Dendritic cell treated with granulocyte-macrophage colony-stimulating factor and Interleukin-4, amounts not matched to agents 40 ng/mL and 50 ng/mL, for 4 days (primary cell): Measurements from ENCODE around the gene OXGR1.
A peak's percentile ranks its signal among the peaks of the same experiment; 100 is the strongest.
"Not testable (repeated sequence)": the region's sequence is repeated elsewhere in the genome, so short reads cannot be mapped to it uniquely, and the experiment has no call there.

Source experiments
- H3K27ac Mint-ChIP-seq: one replicate; pipeline ENCODE4 v1.8.0; 2022; ENCODE audit warnings: mild to moderate bottlenecking, mixed read lengths
- H3K27me3 Mint-ChIP-seq: one replicate; pipeline ENCODE4 v1.8.0; 2022; ENCODE audit warnings: mild to moderate bottlenecking, mixed read lengths
- H3K36me3 Mint-ChIP-seq: one replicate; pipeline ENCODE4 v1.8.0; 2022; ENCODE audit warnings: low read depth, mixed read lengths
- H3K4me1 Mint-ChIP-seq: one replicate; pipeline ENCODE4 v1.8.0; 2022; ENCODE audit warnings: low read depth, mixed read lengths
- H3K4me3 Mint-ChIP-seq: one replicate; pipeline ENCODE4 v1.8.0; 2022; ENCODE audit warnings: mild to moderate bottlenecking, moderate library complexity, mixed read lengths
- H3K9me3 Mint-ChIP-seq: one replicate; pipeline ENCODE4 v1.8.0; 2022; ENCODE audit warnings: mixed read lengths
- intact Hi-C: fragments of 100-400 bp; cut with micrococcal nuclease; formaldehyde crosslinking; loops from one replicate; pipeline ENCODE4 v1.15.0; 2022

The OXGR1 gene

DNA sequence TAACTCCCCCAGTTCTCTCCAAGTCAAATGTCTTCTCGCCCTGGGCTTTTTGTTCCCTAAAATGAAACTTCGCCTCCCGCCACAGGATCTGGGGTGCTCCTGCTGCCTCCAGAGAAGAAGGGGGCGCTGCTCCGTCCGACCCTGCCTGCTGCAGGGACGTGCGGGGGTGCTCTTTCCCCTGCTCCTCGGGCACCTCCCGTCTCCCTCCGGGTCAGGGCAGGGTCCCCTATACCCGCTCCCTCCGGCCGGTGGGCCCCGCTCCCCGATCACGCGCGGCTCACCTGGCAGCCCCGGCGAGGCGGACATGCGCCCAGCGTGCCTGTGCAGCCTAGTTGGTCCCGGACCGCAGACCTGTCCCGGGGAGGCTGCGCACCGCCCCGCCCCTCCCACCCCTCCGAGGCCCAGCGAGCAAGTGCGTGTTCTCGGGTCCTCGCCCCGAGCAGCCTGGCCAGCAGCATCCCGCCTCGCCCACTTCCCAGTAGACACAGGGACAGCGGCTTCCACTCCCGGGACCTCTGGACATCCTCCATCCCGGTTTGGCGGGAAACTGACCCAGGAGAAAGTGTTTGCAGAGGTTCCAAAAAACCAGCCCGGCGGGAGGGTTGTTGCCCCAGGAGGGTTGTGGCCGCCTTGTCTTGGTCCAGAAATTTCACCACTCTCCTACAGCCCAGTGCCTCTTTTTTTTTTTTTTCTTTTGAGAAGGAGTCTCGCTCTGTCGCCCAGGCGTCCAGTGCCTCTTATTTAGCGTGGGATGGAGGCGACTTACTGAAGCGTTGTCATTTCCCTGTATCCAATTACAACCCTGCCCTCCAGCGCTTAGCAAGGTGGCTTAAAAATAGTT lies at the start of gene OXGR1:
Gene OXGR1, minus strand, starts transcription at position 460 of the 841 bp plus-strand sequence. CDS start 6,717 bp downstream, outside the sequence.
- Mint-ChIP-seq H3K36me3 (no peaks in the 10 kb centered on the region), H3K4me3 (peak within 1 kb of the TSS; percentile 76), H3K27me3 (peaks cover 41% of the 10 kb centered on the region), H3K9me3 (peaks cover 8% of the 10 kb centered on the region), H3K27ac (no peak within 1 kb of the TSS), H3K4me1 (peaks cover 38% of the 10 kb centered on the region)
- intact Hi-C loops, result no loop called here

DNA sequence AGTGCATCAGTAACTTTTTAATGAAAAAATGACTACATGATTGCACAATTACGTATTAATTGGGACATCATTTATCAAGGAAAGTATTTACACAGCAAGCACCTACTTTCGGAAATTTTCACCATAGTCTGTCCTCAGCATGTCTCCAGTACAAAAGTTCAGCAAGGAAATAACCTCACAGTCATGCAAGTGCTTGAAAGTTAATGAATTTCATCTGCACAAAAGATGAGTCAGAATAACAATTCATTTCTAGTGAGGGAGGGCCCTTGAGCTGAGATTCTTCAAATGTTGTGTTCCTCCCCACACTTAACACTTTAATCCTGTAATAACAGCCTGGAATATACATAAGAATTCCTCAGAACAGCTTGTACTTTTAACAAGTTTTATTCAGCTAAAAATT lies 49.0 kb upstream of the OXGR1 start:
- H3K27ac Mint-ChIP-seq, result no peak overlapping the region
- H3K9me3 Mint-ChIP-seq, result no peaks in the 10 kb centered on the region
- intact Hi-C loops, result no loop called here
- H3K27me3 Mint-ChIP-seq, result peaks cover 8% of the 10 kb centered on the region
- H3K4me3 Mint-ChIP-seq, result no peak overlapping the region
- H3K36me3 Mint-ChIP-seq, result no peaks in the 10 kb centered on the region
- peaks cover 6% of the 10 kb centered on the region for H3K4me1 Mint-ChIP-seq

GRCh38 chr13:97030705-97031452 lies 36.6 kb upstream of the OXGR1 start:
- no peaks in the 10 kb centered on the region for H3K36me3 Mint-ChIP-seq

GRCh38 chr13:97028441-97029299 lies 34.4 kb upstream of the OXGR1 start:
- Mint-ChIP-seq H3K9me3 (no peaks in the 10 kb centered on the region), H3K27me3 (peaks cover 15% of the 10 kb centered on the region), H3K36me3 (no peaks in the 10 kb centered on the region), H3K4me3 (no peak overlapping the region), H3K4me1 (peaks cover 9% of the 10 kb centered on the region), H3K27ac (no peak overlapping the region)
- intact Hi-C loops, result loop anchor here (1.0 to 10.0 kb wide), 2 partner anchors 10 to 1004 kb away; no protein-coding TSS in a partner anchor

More at GRCh38 chr13:97030705-97031452, 36.6 kb upstream of the OXGR1 start:
- Mint-ChIP-seq H3K4me3 (no peak overlapping the region), H3K4me1 (peaks cover 9% of the 10 kb centered on the region), H3K27me3 (peaks cover 11% of the 10 kb centered on the region), H3K9me3 (peaks cover 8% of the 10 kb centered on the region), H3K27ac (no peak overlapping the region)
- intact Hi-C loops, result loop anchor here (10.0 kb wide), 1 partner anchor 206 kb away; no protein-coding TSS in a partner anchor

DNA sequence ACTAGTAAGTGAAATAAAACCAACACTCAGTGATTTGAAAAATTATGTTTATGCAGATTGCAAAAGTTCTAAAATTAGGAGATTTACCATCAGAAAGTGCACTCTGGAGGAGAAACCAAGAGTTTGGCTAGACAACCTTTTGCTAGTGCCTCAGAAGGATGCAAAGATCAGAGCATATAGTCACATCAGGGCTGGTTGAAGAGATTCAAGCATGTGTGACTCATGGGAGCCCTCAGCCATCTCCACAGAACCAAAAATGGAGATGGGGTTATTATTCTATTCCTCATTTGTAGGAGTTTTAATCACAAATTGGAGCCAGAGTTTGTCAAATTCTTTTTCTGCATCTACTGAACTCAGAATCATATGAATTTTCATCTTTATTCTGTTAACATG lies 32.9 kb upstream of the OXGR1 start:
- Mint-ChIP-seq H3K4me1 (peaks cover 9% of the 10 kb centered on the region), H3K27me3 (peaks cover 21% of the 10 kb centered on the region), H3K9me3 (no peaks in the 10 kb centered on the region), H3K4me3 (no peak overlapping the region), H3K36me3 (no peaks in the 10 kb centered on the region), H3K27ac (no peak overlapping the region)
- intact Hi-C loops, result loop anchor here (10.0 kb wide), 1 partner anchor 1002 kb away; no protein-coding TSS in a partner anchor

- no peak overlapping the region for H3K4me3 Mint-ChIP-seq
- H3K36me3 Mint-ChIP-seq, result no peaks in the 10 kb centered on the region
- H3K9me3 Mint-ChIP-seq, result no peaks in the 10 kb centered on the region
- no peak overlapping the region for H3K27ac Mint-ChIP-seq
- peaks cover 21% of the 10 kb centered on the region for H3K27me3 Mint-ChIP-seq
- peaks cover 9% of the 10 kb centered on the region for H3K4me1 Mint-ChIP-seq
- intact Hi-C loops, result loop anchor here (10.0 kb wide), 1 partner anchor 1002 kb away; no protein-coding TSS in a partner anchor
Measured at GRCh38 chr13:97026531-97027161, 32.4 kb upstream of the OXGR1 start.

- H3K4me3 Mint-ChIP-seq, result not testable (repeated sequence)
Measured at GRCh38 chr13:97023812-97024211, 29.5 kb upstream of the OXGR1 start.

DNA sequence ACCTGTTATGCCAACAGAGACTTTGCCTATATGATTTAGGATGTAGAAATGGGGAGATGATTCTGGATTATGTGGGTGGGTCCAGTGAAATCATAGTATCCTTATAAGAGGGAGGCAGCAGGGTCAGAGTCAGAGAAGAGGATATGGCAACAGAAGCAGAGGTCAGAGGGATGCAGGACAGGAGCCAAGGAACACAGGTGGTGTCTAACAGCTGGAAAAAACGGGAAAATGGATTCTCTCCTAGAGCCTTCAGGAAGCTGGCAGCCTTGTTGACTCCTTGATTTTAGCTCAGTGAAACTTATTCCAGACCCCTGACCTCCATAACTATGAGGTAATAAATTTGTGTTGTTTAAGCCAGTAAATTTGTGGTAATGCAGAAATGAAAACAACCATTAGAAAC lies 28.8 kb upstream of the OXGR1 start:
- intact Hi-C loops, result loop anchor here (10.0 kb wide), 1 partner anchor 998 kb away; no protein-coding TSS in a partner anchor
- Mint-ChIP-seq H3K27ac (peak overlapping the region; percentile 50), H3K9me3 (no peaks in the 10 kb centered on the region), H3K4me3 (no peak overlapping the region), H3K4me1 (peaks cover 5% of the 10 kb centered on the region), H3K36me3 (no peaks in the 10 kb centered on the region), H3K27me3 (peaks cover 39% of the 10 kb centered on the region)

More at GRCh38 chr13:97023812-97024211, 29.5 kb upstream of the OXGR1 start:
- H3K27me3 Mint-ChIP-seq, result peaks cover 35% of the 10 kb centered on the region
- H3K9me3 Mint-ChIP-seq, H3K36me3 Mint-ChIP-seq, H3K4me1 Mint-ChIP-seq, H3K27ac Mint-ChIP-seq: not testable (repeated sequence)
- intact Hi-C loops, result loop anchor here (10.0 kb wide), 1 partner anchor 999 kb away; no protein-coding TSS in a partner anchor

- no peaks in the 10 kb centered on the region for H3K36me3 Mint-ChIP-seq
- no peaks in the 10 kb centered on the region for H3K4me1 Mint-ChIP-seq
- no peak overlapping the region for H3K27ac Mint-ChIP-seq
- intact Hi-C loops, result loop anchor here (10.0 kb wide), 1 partner anchor 996 kb away; no protein-coding TSS in a partner anchor
- peaks cover 41% of the 10 kb centered on the region for H3K27me3 Mint-ChIP-seq
- H3K9me3 Mint-ChIP-seq, result no peaks in the 10 kb centered on the region
- no peak overlapping the region for H3K4me3 Mint-ChIP-seq
Measured at GRCh38 chr13:97021241-97021640, 27.0 kb upstream of the OXGR1 start.

DNA sequence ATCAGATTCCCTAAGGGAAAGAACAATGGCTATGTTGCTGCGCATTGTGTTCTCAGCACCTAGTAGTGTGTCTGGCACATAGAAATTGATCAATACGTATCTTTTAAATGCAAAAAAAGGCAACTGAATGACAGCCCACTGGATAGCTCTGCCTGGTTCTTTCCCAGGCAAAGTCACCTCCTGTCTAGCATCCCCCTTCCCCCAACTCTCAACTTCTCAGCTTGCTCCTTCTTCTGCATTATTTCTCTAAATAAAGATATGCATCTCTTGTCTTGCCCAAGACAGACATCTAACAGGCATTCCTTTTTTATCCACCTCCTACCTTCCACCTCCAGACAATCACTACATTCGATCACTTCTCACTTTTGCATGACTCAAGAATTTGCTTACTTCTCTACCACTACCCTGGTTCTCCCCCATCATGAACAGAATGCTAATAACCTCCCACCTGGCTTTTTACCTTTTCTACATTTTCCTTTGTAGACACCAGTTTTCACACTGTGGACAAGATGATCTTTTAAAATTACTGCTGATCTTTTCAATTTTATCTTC lies 26.5 kb upstream of the OXGR1 start:
- Mint-ChIP-seq H3K27me3 (peaks cover 41% of the 10 kb centered on the region), H3K9me3 (no peaks in the 10 kb centered on the region), H3K4me1 (peaks cover under 1% of the 10 kb centered on the region), H3K4me3 (no peak overlapping the region), H3K27ac (no peak overlapping the region), H3K36me3 (no peaks in the 10 kb centered on the region)
- intact Hi-C loops, result loop anchor here (10.0 kb wide), 1 partner anchor 996 kb away; no protein-coding TSS in a partner anchor

- no peaks in the 10 kb centered on the region for H3K36me3 Mint-ChIP-seq
- intact Hi-C loops, result loop anchor here (10.0 kb wide), 1 partner anchor 995 kb away; no protein-coding TSS in a partner anchor
- H3K27me3 Mint-ChIP-seq, result peaks cover 44% of the 10 kb centered on the region
- no peaks in the 10 kb centered on the region for H3K9me3 Mint-ChIP-seq
- no peak overlapping the region for H3K27ac Mint-ChIP-seq
- peaks cover 6% of the 10 kb centered on the region for H3K4me1 Mint-ChIP-seq
- H3K4me3 Mint-ChIP-seq, result no peak overlapping the region
Measured at GRCh38 chr13:97020194-97020593, 25.9 kb upstream of the OXGR1 start.

DNA sequence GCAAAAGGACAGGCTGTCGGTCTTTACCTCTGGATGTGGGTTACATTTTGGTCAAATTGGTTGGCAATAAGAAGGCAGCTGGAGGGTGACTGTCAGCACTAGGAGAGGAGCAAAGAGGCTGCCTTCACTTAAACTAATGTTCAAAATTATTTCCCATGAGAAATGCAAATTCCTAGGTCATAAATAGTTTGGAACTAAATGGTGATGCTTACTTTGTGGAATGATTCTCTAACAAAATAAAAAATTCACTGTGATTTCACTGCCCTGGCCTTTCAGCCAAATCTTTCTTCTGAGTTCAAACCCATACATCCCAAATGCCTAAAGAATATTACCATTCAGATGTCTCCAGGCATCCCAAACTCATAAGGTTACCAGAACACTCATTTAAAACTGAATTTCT lies 25.0 kb upstream of the OXGR1 start:
- Mint-ChIP-seq H3K36me3 (no peaks in the 10 kb centered on the region), H3K9me3 (peaks cover 5% of the 10 kb centered on the region), H3K4me3 (no peak overlapping the region), H3K27me3 (peaks cover 48% of the 10 kb centered on the region), H3K4me1 (peaks cover 6% of the 10 kb centered on the region), H3K27ac (no peak overlapping the region)
- intact Hi-C loops, result loop anchor here (10.0 kb wide), 1 partner anchor 196 kb away; no protein-coding TSS in a partner anchor
